ENCODE results near the gene INCENP.
"Not testable (repeated sequence)": the region's sequence is repeated elsewhere in the genome, so short reads cannot be mapped to it uniquely, and the experiment has no call there.

INCENP gene

GRCh38 chr11:62182147-62182891 lies 58.5 kb downstream of the INCENP start:
- no peak overlapping the region for H3K9ac ChIP-seq (ENCODE audit: low read length)
- H3K27me3 ChIP-seq (ENCODE audit: insufficient read depth, low read length) = no peaks in the 10 kb centered on the region
- no peaks in the 10 kb centered on the region for H3K4me1 ChIP-seq (ENCODE audit: insufficient read depth, low read length, severe bottlenecking)
- H3K4me3 ChIP-seq (ENCODE audit: low read depth, low read length, poor library complexity, severe bottlenecking) = no peak overlapping the region
- H2AFZ ChIP-seq (ENCODE audit: low read length) = no peak overlapping the region
- no peaks in the 10 kb centered on the region for H3K9me3 ChIP-seq (ENCODE audit: low read length)
- H3K9me2 ChIP-seq (ENCODE audit: low read depth, low read length) = no peaks in the 10 kb centered on the region
- no peak overlapping the region for H3K27ac ChIP-seq (ENCODE audit: low read depth, low read length, poor library complexity, severe bottlenecking)
- no peaks in the 10 kb centered on the region for H3F3A ChIP-seq (ENCODE audit: insufficient read depth, low read length)
- H3K79me2 ChIP-seq (ENCODE audit: insufficient read depth, low read length) = no peaks in the 10 kb centered on the region
- no peak for TF ChIP-seq EZH2 (IDR thresholded peaks at IDR 0.05; ENCODE audit: borderline replicate concordance, low read length)
- TF ChIP-seq CTCF (IDR thresholded peaks at IDR 0.05; ENCODE audit: low read length) = no peak
- H3K4me2 ChIP-seq (ENCODE audit: low read length) = no peak overlapping the region
- H3K36me3 ChIP-seq (ENCODE audit: insufficient read depth, low read length) = no peaks in the 10 kb centered on the region
- H4K20me1 ChIP-seq (ENCODE audit: insufficient read depth, low read length) = no peaks in the 10 kb centered on the region

DNA sequence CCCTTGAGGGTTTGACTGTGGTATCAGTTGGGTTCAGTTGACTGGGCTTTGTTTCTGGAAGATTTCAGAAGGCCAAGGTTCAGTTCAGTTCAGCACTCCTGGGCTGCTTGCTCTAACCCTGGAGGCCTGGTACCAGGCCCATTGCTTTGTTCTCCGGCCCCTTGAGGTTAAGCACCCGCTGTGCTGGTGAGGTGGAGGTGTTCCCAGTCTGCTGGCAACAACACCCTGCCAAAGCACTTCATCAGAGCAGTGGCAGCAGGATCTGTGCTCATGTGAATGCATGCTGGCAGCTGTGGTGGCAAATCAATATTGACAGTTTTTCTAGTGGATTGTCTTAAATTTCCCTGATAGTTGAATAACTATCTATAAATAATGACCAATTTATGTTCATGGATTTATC lies 62.4 kb downstream of the INCENP start:
- no peak overlapping the region for H3K4me3 ChIP-seq (ENCODE audit: low read depth, low read length, poor library complexity, severe bottlenecking)
- no peaks in the 10 kb centered on the region for H3K9me2 ChIP-seq (ENCODE audit: low read depth, low read length)
- H3K79me2 ChIP-seq (ENCODE audit: insufficient read depth, low read length) = no peaks in the 10 kb centered on the region
- H3F3A ChIP-seq (ENCODE audit: insufficient read depth, low read length) = no peaks in the 10 kb centered on the region
- TF ChIP-seq EZH2 (IDR thresholded peaks at IDR 0.05; ENCODE audit: borderline replicate concordance, low read length) = no peak
- no peaks in the 10 kb centered on the region for H3K27me3 ChIP-seq (ENCODE audit: insufficient read depth, low read length)
- no peak overlapping the region for H3K4me2 ChIP-seq (ENCODE audit: low read length)
- H2AFZ ChIP-seq (ENCODE audit: low read length) = no peak overlapping the region
- no peaks in the 10 kb centered on the region for H3K36me3 ChIP-seq (ENCODE audit: insufficient read depth, low read length)
- H4K20me1 ChIP-seq (ENCODE audit: insufficient read depth, low read length) = no peaks in the 10 kb centered on the region
- H3K4me1 ChIP-seq (ENCODE audit: insufficient read depth, low read length, severe bottlenecking) = no peaks in the 10 kb centered on the region
- no peaks in the 10 kb centered on the region for H3K9me3 ChIP-seq (ENCODE audit: low read length)
- H3K27ac ChIP-seq (ENCODE audit: low read depth, low read length, poor library complexity, severe bottlenecking) = no peak overlapping the region
- H3K9ac ChIP-seq (ENCODE audit: low read length) = no peak overlapping the region

DNA sequence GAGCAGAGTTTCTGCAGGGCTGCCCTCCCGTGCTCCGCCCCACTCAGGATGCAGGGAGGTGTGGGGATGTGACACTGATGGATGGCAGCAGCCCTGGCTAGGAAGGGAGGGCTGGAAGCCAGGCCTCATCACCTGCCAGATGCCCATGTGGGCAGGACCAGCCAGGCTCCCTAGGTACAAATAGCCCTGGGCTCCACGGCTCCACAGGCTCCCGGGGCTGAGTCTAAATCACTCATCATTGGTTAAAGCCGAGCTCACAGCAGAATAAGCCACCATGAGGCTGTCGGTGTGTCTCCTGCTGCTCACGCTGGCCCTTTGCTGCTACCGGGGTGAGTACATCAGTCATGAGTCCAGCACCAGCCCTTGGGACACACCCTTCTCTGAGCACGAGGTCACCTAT lies 66.2 kb downstream of the INCENP start, which contains the start of gene SCGB1D1:
SCGB1D1 (plus strand) TSS at position 206 of the 400 bp plus-strand sequence; CDS start at position 275, 69 bp downstream.
- Histone ChIP-seq H3K4me2 (ENCODE audit: low read length) (no peak within 1 kb of the TSS), H3K9ac (ENCODE audit: low read length) (no peak within 1 kb of the TSS), H4K20me1 (ENCODE audit: insufficient read depth, low read length) (no peaks in the 10 kb centered on the region), H2AFZ (ENCODE audit: low read length) (no peak within 1 kb of the TSS), H3K9me3 (ENCODE audit: low read length) (no peaks in the 10 kb centered on the region), H3K36me3 (ENCODE audit: insufficient read depth, low read length) (no peaks in the 10 kb centered on the region), H3K4me3 (ENCODE audit: low read depth, low read length, poor library complexity, severe bottlenecking) (no peak within 1 kb of the TSS), H3K9me2 (ENCODE audit: low read depth, low read length) (no peaks in the 10 kb centered on the region), H3K27ac (ENCODE audit: low read depth, low read length, poor library complexity, severe bottlenecking) (no peak within 1 kb of the TSS), H3F3A (ENCODE audit: insufficient read depth, low read length) (no peaks in the 10 kb centered on the region), H3K4me1 (ENCODE audit: insufficient read depth, low read length, severe bottlenecking) (no peaks in the 10 kb centered on the region), H3K79me2 (ENCODE audit: insufficient read depth, low read length) (no peaks in the 10 kb centered on the region), H3K27me3 (ENCODE audit: insufficient read depth, low read length) (0 out of 2 replicates have a peak, but pooled peaks cover 4% of the 10 kb centered on the region)
- no peak for TF ChIP-seq CTCF (IDR thresholded peaks at IDR 0.05; ENCODE audit: low read length)
- TF ChIP-seq EZH2 (IDR thresholded peaks at IDR 0.05; ENCODE audit: borderline replicate concordance, low read length) = no peak

GRCh38 chr11:62193952-62194351 lies 70.1 kb downstream of the INCENP start:
- Histone ChIP-seq H3K79me2 (ENCODE audit: insufficient read depth, low read length) (no peaks in the 10 kb centered on the region), H3K4me3 (ENCODE audit: low read depth, low read length, poor library complexity, severe bottlenecking) (no peak overlapping the region), H3F3A (ENCODE audit: insufficient read depth, low read length) (no peaks in the 10 kb centered on the region), H3K9ac (ENCODE audit: low read length) (no peak overlapping the region), H3K27me3 (ENCODE audit: insufficient read depth, low read length) (0 out of 2 replicates have a peak, but pooled peaks cover 4% of the 10 kb centered on the region), H2AFZ (ENCODE audit: low read length) (no peak overlapping the region), H3K36me3 (ENCODE audit: insufficient read depth, low read length) (no peaks in the 10 kb centered on the region), H3K9me3 (ENCODE audit: low read length) (no peaks in the 10 kb centered on the region), H4K20me1 (ENCODE audit: insufficient read depth, low read length) (no peaks in the 10 kb centered on the region), H3K9me2 (ENCODE audit: low read depth, low read length) (no peaks in the 10 kb centered on the region), H3K4me1 (ENCODE audit: insufficient read depth, low read length, severe bottlenecking) (no peaks in the 10 kb centered on the region), H3K27ac (ENCODE audit: low read depth, low read length, poor library complexity, severe bottlenecking) (no peak overlapping the region), H3K4me2 (ENCODE audit: low read length) (no peak overlapping the region)
- TF ChIP-seq CTCF (IDR thresholded peaks at IDR 0.05; ENCODE audit: low read length) = no peak
- no peak for TF ChIP-seq EZH2 (IDR thresholded peaks at IDR 0.05; ENCODE audit: borderline replicate concordance, low read length)

- H3K79me2 ChIP-seq (ENCODE audit: insufficient read depth, low read length); H3K36me3 ChIP-seq (ENCODE audit: insufficient read depth, low read length); H3K27me3 ChIP-seq (ENCODE audit: insufficient read depth, low read length); H3K9me2 ChIP-seq (ENCODE audit: low read depth, low read length); H3K9me3 ChIP-seq (ENCODE audit: low read length); H3K4me1 ChIP-seq (ENCODE audit: insufficient read depth, low read length, severe bottlenecking); H3K27ac ChIP-seq (ENCODE audit: low read depth, low read length, poor library complexity, severe bottlenecking); H4K20me1 ChIP-seq (ENCODE audit: insufficient read depth, low read length); H3K4me3 ChIP-seq (ENCODE audit: low read depth, low read length, poor library complexity, severe bottlenecking); H3K4me2 ChIP-seq (ENCODE audit: low read length); H3K9ac ChIP-seq (ENCODE audit: low read length); H2AFZ ChIP-seq (ENCODE audit: low read length); H3F3A ChIP-seq (ENCODE audit: insufficient read depth, low read length): not testable (repeated sequence)
These were observed 71.2 kb downstream of the INCENP start for GRCh38 chr11:62195010-62195409.
